Activated T-helper 2 cell treated with anti-CD3 and anti-CD28 coated beads, Interferon-gamma antibody, Interleukin-2, Interleukin-4, amounts not matched to agents 10 μg/mL and 5 μg/mL and 100 μg/mL, durations not matched to agents 14 hours and 24 hours and 36 hours (primary cell): ENCODE data around the gene OAS3. TPM values are rescaled to one million over a fixed set of nuclear protein-coding genes. Genes with fewer than 3 reads are reported as not detected.
"Not testable (repeated sequence)": the region's sequence is repeated elsewhere in the genome, so short reads cannot be mapped to it uniquely, and the experiment has no call there.

Source experiments
- DNase-seq: peaks from one replicate; pipeline ENCODE4 v3.0.0; 2021; ENCODE audit warnings: low spot score
- H3K27ac Mint-ChIP-seq: one replicate; pipeline ENCODE4 v1.8.0; 2021; ENCODE audit warnings: mixed read lengths
- H3K27me3 Mint-ChIP-seq: one replicate; pipeline ENCODE4 v1.8.0; 2021; ENCODE audit warnings: low read depth, mixed read lengths
- H3K36me3 Mint-ChIP-seq: one replicate; pipeline ENCODE4 v1.8.0; 2021; ENCODE audit warnings: low read depth, mixed read lengths
- H3K4me1 Mint-ChIP-seq: one replicate; pipeline ENCODE4 v1.8.0; 2021; ENCODE audit warnings: low read depth, mixed read lengths
- H3K4me3 Mint-ChIP-seq: one replicate; pipeline ENCODE4 v1.8.0; 2021; ENCODE audit warnings: low read depth, mild to moderate bottlenecking, moderate library complexity, mixed read lengths
- H3K9me3 Mint-ChIP-seq: one replicate; pipeline ENCODE4 v1.8.0; 2021; ENCODE audit warnings: mixed read lengths
- intact Hi-C: fragments of 100-400 bp; cut with micrococcal nuclease; formaldehyde crosslinking; loops from one replicate; pipeline ENCODE4 v1.15.1; 2023
- total RNA-seq: library from RNA; stranded (reverse); gene quantifications from 2 replicates; pipeline ENCODE4 v1.2.3, GENCODE V29; 2022

The OAS3 gene
- total RNA-seq, 1 donor from 2014 or later = 29.6 TPM

- H3K27ac Mint-ChIP-seq = peak overlapping the region; percentile 95
- peaks cover 40% of the 10 kb centered on the region for H3K36me3 Mint-ChIP-seq
- H3K4me3 Mint-ChIP-seq = peak overlapping the region; percentile 96
- no peaks in the 10 kb centered on the region for H3K27me3 Mint-ChIP-seq
- no peak for DNase-seq
- intact Hi-C loops = loop anchor here (2.0 to 10.0 kb wide), 2 partner anchors 71 to 227 kb away; partner anchors contain the start of genes OAS2 and RASAL1
- peaks cover 9% of the 10 kb centered on the region for H3K9me3 Mint-ChIP-seq
- peaks cover 50% of the 10 kb centered on the region for H3K4me1 Mint-ChIP-seq
Observed at GRCh38 chr12:112907415-112908157, 30.7 kb upstream of the OAS3 start.

GRCh38 chr12:112908548-112908947 lies 29.7 kb upstream of the OAS3 start:
- intact Hi-C loops = loop anchor here (2.0 to 10.0 kb wide), 2 partner anchors 70 to 226 kb away; partner anchors contain the start of genes OAS2 and RASAL1
- Mint-ChIP-seq H3K36me3 (peaks cover 50% of the 10 kb centered on the region), H3K27me3 (no peaks in the 10 kb centered on the region), H3K4me1 (peaks cover 45% of the 10 kb centered on the region), H3K9me3 (peaks cover 19% of the 10 kb centered on the region), H3K4me3 (peak overlapping the region; percentile 96), H3K27ac (peak overlapping the region; percentile 56)
- no peak for DNase-seq

GRCh38 chr12:112909693-112910092 lies 28.6 kb upstream of the OAS3 start:
- DNase-seq = no peak
- no peak overlapping the region for H3K4me3 Mint-ChIP-seq
- H3K27ac Mint-ChIP-seq = no peak overlapping the region
- peaks cover 40% of the 10 kb centered on the region for H3K4me1 Mint-ChIP-seq
- peaks cover 60% of the 10 kb centered on the region for H3K36me3 Mint-ChIP-seq
- peaks cover 27% of the 10 kb centered on the region for H3K9me3 Mint-ChIP-seq
- no peaks in the 10 kb centered on the region for H3K27me3 Mint-ChIP-seq
- intact Hi-C loops = loop anchor here (2.0 to 10.0 kb wide), 2 partner anchors 69 to 225 kb away; partner anchors contain the start of genes OAS2 and RASAL1

GRCh38 chr12:112913038-112913688 lies 25.1 kb upstream of the OAS3 start:
- Mint-ChIP-seq H3K4me3 (no peak overlapping the region), H3K27ac (no peak overlapping the region), H3K9me3 (peaks cover 31% of the 10 kb centered on the region), H3K27me3 (no peaks in the 10 kb centered on the region), H3K36me3 (peaks cover 93% of the 10 kb centered on the region), H3K4me1 (peaks cover 29% of the 10 kb centered on the region)
- intact Hi-C loops = no loop called here
- DNase-seq = no peak

GRCh38 chr12:112913888-112914287 lies 24.4 kb upstream of the OAS3 start:
- H3K36me3 Mint-ChIP-seq = peaks cover 94% of the 10 kb centered on the region
- H3K4me3 Mint-ChIP-seq, H3K27me3 Mint-ChIP-seq, H3K27ac Mint-ChIP-seq, intact Hi-C loops, DNase-seq: not testable (repeated sequence)
- H3K9me3 Mint-ChIP-seq = peaks cover 31% of the 10 kb centered on the region
- peaks cover 22% of the 10 kb centered on the region for H3K4me1 Mint-ChIP-seq

GRCh38 chr12:112916270-112916669 lies 22.0 kb upstream of the OAS3 start:
- H3K36me3 Mint-ChIP-seq = peaks cover 91% of the 10 kb centered on the region
- no peak overlapping the region for H3K4me3 Mint-ChIP-seq
- H3K27me3 Mint-ChIP-seq = no peaks in the 10 kb centered on the region
- peaks cover 26% of the 10 kb centered on the region for H3K9me3 Mint-ChIP-seq
- no peak for DNase-seq
- H3K27ac Mint-ChIP-seq = no peak overlapping the region
- intact Hi-C loops = no loop called here
- peaks cover 10% of the 10 kb centered on the region for H3K4me1 Mint-ChIP-seq

- H3K4me1 Mint-ChIP-seq = peaks cover 13% of the 10 kb centered on the region
- H3K9me3 Mint-ChIP-seq = peaks cover 10% of the 10 kb centered on the region
- no peak overlapping the region for H3K4me3 Mint-ChIP-seq
- no peak for DNase-seq
- H3K36me3 Mint-ChIP-seq = peaks cover 76% of the 10 kb centered on the region
- no peaks in the 10 kb centered on the region for H3K27me3 Mint-ChIP-seq
- intact Hi-C loops = no loop called here
- H3K27ac Mint-ChIP-seq = no peak overlapping the region
Observed at GRCh38 chr12:112919121-112919520, 19.2 kb upstream of the OAS3 start.

- H3K9me3 Mint-ChIP-seq = peaks cover 10% of the 10 kb centered on the region
- intact Hi-C loops = no loop called here
- no peak for DNase-seq
- H3K27me3 Mint-ChIP-seq = no peaks in the 10 kb centered on the region
- H3K4me3 Mint-ChIP-seq = no peak overlapping the region
- H3K4me1 Mint-ChIP-seq = peaks cover 6% of the 10 kb centered on the region
- H3K27ac Mint-ChIP-seq = no peak overlapping the region
- peaks cover 49% of the 10 kb centered on the region for H3K36me3 Mint-ChIP-seq
Observed at GRCh38 chr12:112924986-112925385, 13.3 kb upstream of the OAS3 start.

- H3K4me1 Mint-ChIP-seq, H3K27me3 Mint-ChIP-seq, H3K4me3 Mint-ChIP-seq, intact Hi-C loops, DNase-seq: not testable (repeated sequence)
- Mint-ChIP-seq H3K27ac (peak overlapping the region; percentile 6), H3K9me3 (peaks cover 10% of the 10 kb centered on the region), H3K36me3 (peaks cover 38% of the 10 kb centered on the region)
Observed at GRCh38 chr12:112926416-112927033, 11.7 kb upstream of the OAS3 start.

- peaks cover 30% of the 10 kb centered on the region for H3K36me3 Mint-ChIP-seq
- DNase-seq = no peak
- H3K27ac Mint-ChIP-seq = no peak overlapping the region
- H3K4me1 Mint-ChIP-seq = peaks cover 6% of the 10 kb centered on the region
- no peaks in the 10 kb centered on the region for H3K27me3 Mint-ChIP-seq
- intact Hi-C loops = no loop called here
- H3K9me3 Mint-ChIP-seq = peaks cover 10% of the 10 kb centered on the region
- no peak overlapping the region for H3K4me3 Mint-ChIP-seq
Observed at GRCh38 chr12:112927475-112927874, 10.8 kb upstream of the OAS3 start.

GRCh38 chr12:112927925-112928324 lies 10.3 kb upstream of the OAS3 start:
- no peak for DNase-seq
- Mint-ChIP-seq H3K9me3 (peaks cover 10% of the 10 kb centered on the region), H3K4me3 (no peak overlapping the region), H3K27me3 (no peaks in the 10 kb centered on the region), H3K27ac (no peak overlapping the region), H3K4me1 (peaks cover 6% of the 10 kb centered on the region), H3K36me3 (peaks cover 30% of the 10 kb centered on the region)
- intact Hi-C loops = no loop called here

- peaks cover 10% of the 10 kb centered on the region for H3K9me3 Mint-ChIP-seq
- peaks cover 26% of the 10 kb centered on the region for H3K36me3 Mint-ChIP-seq
- no peaks in the 10 kb centered on the region for H3K27me3 Mint-ChIP-seq
- no peak overlapping the region for H3K27ac Mint-ChIP-seq
- no peak overlapping the region for H3K4me3 Mint-ChIP-seq
- no peak for DNase-seq
- H3K4me1 Mint-ChIP-seq = peaks cover 3% of the 10 kb centered on the region
- intact Hi-C loops = no loop called here
Observed at GRCh38 chr12:112928978-112929377, 9.3 kb upstream of the OAS3 start.

GRCh38 chr12:112929715-112930114 lies 8.6 kb upstream of the OAS3 start:
- H3K4me3 Mint-ChIP-seq = no peak overlapping the region
- H3K27me3 Mint-ChIP-seq = no peaks in the 10 kb centered on the region
- H3K27ac Mint-ChIP-seq = no peak overlapping the region
- intact Hi-C loops = no loop called here
- H3K9me3 Mint-ChIP-seq = peaks cover 10% of the 10 kb centered on the region
- no peak for DNase-seq
- peaks cover 20% of the 10 kb centered on the region for H3K36me3 Mint-ChIP-seq
- peaks cover 6% of the 10 kb centered on the region for H3K4me1 Mint-ChIP-seq
